Heart left ventricle (tissue), 16 donors: ENCODE data around the gene TAP1. TPM values are rescaled to one million over a fixed set of nuclear protein-coding genes. Genes with fewer than 3 reads are reported as not detected.
A peak's percentile ranks its signal among the peaks of the same experiment; 100 is the strongest.

Source experiments
- ATAC-seq, 4 donors: fragments of 200-7000 bp; cut with Tn5 transposase; one replicate each; pipeline ENCODE4 v1.9.1; 2020 to 2022; ENCODE audit warnings: moderate library complexity in 4 of 4, mild to moderate bottlenecking in 3 of 4, moderate number of reproducible peaks in 1 of 4
- DNase-seq, 5 donors: peaks; one replicate each; pipeline ENCODE4 v3.0.0-alpha.2; 2020
- H3K27ac ChIP-seq, 12 donors: fragments of 200-600 bp; sonication (generic) in 4 of 12; one replicate each; pipeline versions ENCODE4 v1.5.0 to v1.8.0; 2016 to 2022; ENCODE audit warnings: mild to moderate bottlenecking in 2 of 12
- H3K27me3 ChIP-seq, 9 donors: fragments of 200-600 bp; sonication (generic) in 2 of 9; one replicate each; pipeline versions ENCODE4 v1.5.1 to v1.8.0; 2016 to 2022; ENCODE audit warnings: mild to moderate bottlenecking in 3 of 9
- H3K36me3 ChIP-seq, 9 donors: fragments of 200-600 bp; sonication (generic) in 2 of 9; one replicate each; pipeline versions ENCODE4 v1.5.0 to v1.8.0; 2018 to 2022; ENCODE audit warnings: mild to moderate bottlenecking in 2 of 9
- H3K4me1 ChIP-seq, 12 donors: fragments of 200-600 bp; sonication (generic) in 4 of 12; one replicate each; pipeline versions ENCODE4 v1.5.0 to v1.8.0; 2016 to 2022; ENCODE audit warnings: mild to moderate bottlenecking in 3 of 12
- H3K4me3 ChIP-seq, 12 donors: fragments of 200-600 bp; sonication (generic) in 4 of 12; one replicate each; pipeline versions ENCODE4 v1.5.0 to v1.8.0; 2017 to 2022; ENCODE audit warnings: mild to moderate bottlenecking in 9 of 12, moderate library complexity in 4 of 12
- H3K9me3 ChIP-seq, 12 donors: fragments of 200-600 bp; sonication (generic) in 4 of 12; one replicate each; pipeline versions ENCODE4 v1.5.0 to v1.8.0; 2016 to 2022; ENCODE audit warnings: mild to moderate bottlenecking in 1 of 12
- POLR2A ChIP-seq, 2 donors: fragments of 450-650 bp; IDR thresholded peaks; one replicate each; pipeline ENCODE4 v1.6.1; 2017; ENCODE audit warnings: antibody characterized with exemption in 2 of 2, mild to moderate bottlenecking in 2 of 2, moderate library complexity in 2 of 2
- WGBS, 4 donors: extraction: QIAGEN DNeasy Blood & Tissue Kit in 2 of 4; methylation state at CpG; one replicate each; pipeline versions ENCODE4 v1.1.5 to v1.1.7; 2013 to 2018; 5-methylcytosine and 5-hydroxymethylcytosine counted together
- intact Hi-C, 10 donors: fragments of 100-400 bp; cut with DNase I; formaldehyde crosslinking; loops; one replicate each; pipeline versions ENCODE4 v1.11.1 to v1.14.2; 2022
- polyA plus RNA-seq, 2 donors: library from polyadenylated mRNA; stranded (reverse); fragments of 200-250 nt; gene quantifications; one replicate each; pipeline ENCODE4 v1.2.3, GENCODE V29; 2013
- total RNA-seq, 9 donors: library from RNA; depleted of rRNA in 2 of 9; stranded (reverse); fragments of >200 nt in 2 of 9; fragmentation: NEBNext Ultra II Directional in 3 of 9; extraction: Animal tissue kit (Norgen Biotek cat#: 25700) in 3 of 9; gene quantifications; one replicate each; pipeline versions ENCODE4 v1.1.0 to v1.2.4, GENCODE V29; 2016 to 2023
- TF ChIP-seq, protein P1 (sequence below), 12 donors: fragments of 200-600 bp; sonication (generic) in 4 of 12; IDR thresholded peaks; one replicate each; pipeline versions ENCODE4 v1.5.0 to v1.8.0; 2018 to 2022; ENCODE audit warnings: antibody characterized with exemption in 12 of 12, mild to moderate bottlenecking in 5 of 12
- donor health status: ischemic (EF 13 %, LVEDD 7.1; RV severe dilation, severe dysfunction).
- donor health status: healthy with polysubstance abuse.
- donor health status: DM: no; HTN: yes; CAD: no.
- donor health status: DM: no; HTN: no; CAD: no.
- donor health status: ischemic (EF 25% LVEDD 6.9; RV normal size, moderate dysfunction).
- donor health status: ischemic (EF 25% LVEDD 5.7; RV mildly dilated, moderate dysfunction).
- donor health status: healthy.
- donor health status: DM: yes; HTN: yes; CAD: no.
- donor health status: ischemic (EF 35%, LVEDD 5.7; RV mildly dilated, moderate dysfunction).
- donor health status: nonischemic (EF 11% LVEDD 7.7; RV severe dilation, severe dysfunction).
- donor health status: DM: yes; HTN: yes; CAD: no.
- donor health status: PGD.
- donor health status: ischemic (EF 29% LVEDD 5.4; RV normal size, mild dysfunction).
- donor health status: nonischemic (EF 23%, LVEDD 6.1; RV moderate dilation, normal function).

The TAP1 gene
- total and polyA plus RNA-seq, 11 donors = 15.1 to 207 (median 21.6) TPM

DNA sequence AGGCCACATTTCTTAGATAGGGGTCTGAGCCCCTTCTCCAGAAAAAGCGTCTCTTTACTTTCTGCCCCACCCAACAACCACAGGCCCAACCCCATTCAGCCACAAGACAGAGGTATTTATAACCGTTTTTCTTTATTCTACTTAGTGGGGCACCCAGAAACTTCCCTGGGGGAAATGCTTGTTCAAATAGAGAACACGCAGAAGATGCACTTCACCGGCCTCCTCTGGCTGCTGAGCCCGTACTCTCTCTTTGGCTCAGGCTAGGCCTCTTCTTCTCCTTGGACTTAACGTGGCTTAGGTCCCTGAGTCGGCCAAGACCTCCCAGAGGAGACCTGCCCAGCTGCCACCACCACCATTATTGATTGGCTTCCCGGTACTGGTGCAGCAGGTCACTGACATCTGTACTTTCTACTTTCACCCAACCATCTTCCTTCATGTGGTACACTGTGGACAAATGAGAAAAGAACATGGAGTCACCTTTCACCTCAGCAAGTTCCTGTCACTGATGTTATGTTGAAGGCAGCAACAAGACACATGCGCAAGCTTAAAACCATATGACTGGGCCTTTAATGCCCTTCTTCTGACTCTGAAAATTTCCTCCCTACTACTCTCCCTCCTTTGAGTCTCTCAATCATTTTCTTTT, 12.8 kb downstream of the TAP1 start:
- peaks cover 0 to 59% (median 36%) of the 10 kb centered on the region in 9 donors for H3K36me3 ChIP-seq
- H3K27ac ChIP-seq = peak overlapping the region in 1 of 12 donors; percentile 100
- H3K4me1 ChIP-seq = peaks cover 0 to 71% (median 23%) of the 10 kb centered on the region in 12 donors

DNA sequence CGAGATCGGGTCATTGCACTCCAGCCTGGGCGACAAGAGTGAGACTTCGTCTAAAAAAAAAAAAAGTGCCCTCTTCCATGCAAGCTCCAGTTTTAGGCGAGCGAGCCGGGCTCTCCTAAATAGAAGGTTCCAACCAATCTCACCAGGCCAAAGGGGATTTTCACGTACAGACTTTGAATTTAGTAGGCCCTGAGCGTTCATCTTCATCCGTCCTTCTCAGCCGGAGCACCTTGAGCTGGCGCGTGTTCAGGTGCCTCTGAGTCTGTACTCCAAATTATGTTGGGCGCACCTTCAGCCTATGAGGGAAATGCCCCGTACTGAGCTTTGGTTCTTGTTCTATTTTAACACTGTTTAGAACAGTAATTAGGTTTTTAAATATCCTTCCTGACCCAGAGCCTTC, 14.1 kb downstream of the TAP1 start:
- Histone ChIP-seq H3K4me1 (peaks cover 0 to 60% (median 21%) of the 10 kb centered on the region in 12 donors), H3K9me3 (no peaks in the 10 kb centered on the region), H3K4me3 (no peak overlapping the region), H3K27me3 (no peaks in the 10 kb centered on the region), H3K27ac (peak overlapping the region in 10 of 12 donors; percentile 85 to 100 (median 96)), H3K36me3 (peaks cover 0 to 62% (median 42%) of the 10 kb centered on the region in 9 donors)
- no peak for ATAC-seq
- intact Hi-C loops = loop anchor here in 5 of 10 donors (2.0 to 5.0 kb wide), 4 partner anchors 13 to 33 kb away; partner anchors contain the start of genes PSMB9 (in 3 of the 5) and TAP1 (in 1 of the 5)
- WGBS, 4 donors = 86 to 91% (median 88%) methylated on average over 15 of the region's 15 CpGs
- TF ChIP-seq, protein P1, sequence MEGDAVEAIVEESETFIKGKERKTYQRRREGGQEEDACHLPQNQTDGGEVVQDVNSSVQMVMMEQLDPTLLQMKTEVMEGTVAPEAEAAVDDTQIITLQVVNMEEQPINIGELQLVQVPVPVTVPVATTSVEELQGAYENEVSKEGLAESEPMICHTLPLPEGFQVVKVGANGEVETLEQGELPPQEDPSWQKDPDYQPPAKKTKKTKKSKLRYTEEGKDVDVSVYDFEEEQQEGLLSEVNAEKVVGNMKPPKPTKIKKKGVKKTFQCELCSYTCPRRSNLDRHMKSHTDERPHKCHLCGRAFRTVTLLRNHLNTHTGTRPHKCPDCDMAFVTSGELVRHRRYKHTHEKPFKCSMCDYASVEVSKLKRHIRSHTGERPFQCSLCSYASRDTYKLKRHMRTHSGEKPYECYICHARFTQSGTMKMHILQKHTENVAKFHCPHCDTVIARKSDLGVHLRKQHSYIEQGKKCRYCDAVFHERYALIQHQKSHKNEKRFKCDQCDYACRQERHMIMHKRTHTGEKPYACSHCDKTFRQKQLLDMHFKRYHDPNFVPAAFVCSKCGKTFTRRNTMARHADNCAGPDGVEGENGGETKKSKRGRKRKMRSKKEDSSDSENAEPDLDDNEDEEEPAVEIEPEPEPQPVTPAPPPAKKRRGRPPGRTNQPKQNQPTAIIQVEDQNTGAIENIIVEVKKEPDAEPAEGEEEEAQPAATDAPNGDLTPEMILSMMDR (IDR thresholded peaks at IDR 0.05) = no peak
- TF ChIP-seq POLR2A (IDR thresholded peaks at IDR 0.05) = no peak
- DNase-seq = peak in 1 of 5 donors; percentile 40

More for the DNA sequence above, 12.8 kb downstream of the TAP1 start:
- no peak overlapping the region for H3K4me3 ChIP-seq
- no peak for ATAC-seq
- peak in 1 of 5 donors; percentile 16 for DNase-seq
- intact Hi-C loops = loop anchor here in 2 of 10 donors (5.0 kb wide), 2 partner anchors 127 to 132 kb away; partner anchors contain the start of gene BRD2 (in 1 of the 2)
- no peaks in the 10 kb centered on the region for H3K27me3 ChIP-seq
- no peaks in the 10 kb centered on the region for H3K9me3 ChIP-seq
- WGBS, 4 donors = 82 to 89% (median 87%) methylated on average over 9 of the region's 9 CpGs
- no peak for TF ChIP-seq POLR2A (IDR thresholded peaks at IDR 0.05)
- TF ChIP-seq, protein P1 (IDR thresholded peaks at IDR 0.05) = no peak

GRCh38 chr6:32838114-32838958, 15.2 kb downstream of the TAP1 start, which contains the start of gene TAP2:
TAP2 (minus strand) TSS chr6:32838739; CDS start chr6:32838233, 506 bp downstream.
- Histone ChIP-seq H3K27ac (peak within 1 kb of the TSS; percentile 69 to 100 (median 96)), H3K36me3 (peaks cover 0 to 72% (median 51%) of the 10 kb centered on the region in 9 donors), H3K27me3 (no peaks in the 10 kb centered on the region), H3K9me3 (no peaks in the 10 kb centered on the region), H3K4me1 (peaks cover 0 to 60% (median 19%) of the 10 kb centered on the region in 12 donors), H3K4me3 (peak within 1 kb of the TSS; percentile 60 to 96 (median 78))
- ATAC-seq (peak; percentile 95 to 97 (median 96)), DNase-seq (peak; percentile 95 to 98 (median 96))
- intact Hi-C loops = loop anchor here in 8 of 10 donors (1.0 to 5.0 kb wide), 8 partner anchors 14 to 34 kb away; partner anchors contain the start of genes PSMB9 (in 5 of the 8) and TAP1 (in 2 of the 8)
- WGBS, 4 donors = 0 to 1% (median 1%) methylated on average over 30 to 57 of the region's 57 CpGs
- peak in 1 of 2 donors; percentile 35 for TF ChIP-seq POLR2A (IDR thresholded peaks at IDR 0.05)
- TF ChIP-seq, protein P1 (IDR thresholded peaks at IDR 0.05) = peak; percentile 92 to 99 (median 97)
